Left lobe of liver (tissue), 2 donors: Measurements from ENCODE around the gene SOCS2. TPM values are rescaled to one million over a fixed set of nuclear protein-coding genes. Genes with fewer than 3 reads are reported as not detected.
"Not testable (repeated sequence)": the region's sequence is repeated elsewhere in the genome, so short reads cannot be mapped to it uniquely, and the experiment has no call there.

ENCODE experiments used
- ATAC-seq: fragments of 200-7000 bp; cut with Tn5 transposase; one replicate; pipeline ENCODE4 v1.9.1; 2020; ENCODE audit warnings: mild to moderate bottlenecking, moderate library complexity
- DNase-seq: peaks from one replicate; pipeline ENCODE4 v3.0.0-alpha.2; 2020; ENCODE audit warnings: low spot score
- total RNA-seq: library from RNA; stranded (reverse); gene quantifications from one replicate; pipeline ENCODE4 v1.2.1, GENCODE V29; 2021
- donor health status: DM: no; HTN: no; CAD: no; lungs with moderate emphysema.
- donor health status: DM: no; HTN: yes; CAD: no.

SOCS2 gene
- total RNA-seq, result 3.1 TPM

DNA sequence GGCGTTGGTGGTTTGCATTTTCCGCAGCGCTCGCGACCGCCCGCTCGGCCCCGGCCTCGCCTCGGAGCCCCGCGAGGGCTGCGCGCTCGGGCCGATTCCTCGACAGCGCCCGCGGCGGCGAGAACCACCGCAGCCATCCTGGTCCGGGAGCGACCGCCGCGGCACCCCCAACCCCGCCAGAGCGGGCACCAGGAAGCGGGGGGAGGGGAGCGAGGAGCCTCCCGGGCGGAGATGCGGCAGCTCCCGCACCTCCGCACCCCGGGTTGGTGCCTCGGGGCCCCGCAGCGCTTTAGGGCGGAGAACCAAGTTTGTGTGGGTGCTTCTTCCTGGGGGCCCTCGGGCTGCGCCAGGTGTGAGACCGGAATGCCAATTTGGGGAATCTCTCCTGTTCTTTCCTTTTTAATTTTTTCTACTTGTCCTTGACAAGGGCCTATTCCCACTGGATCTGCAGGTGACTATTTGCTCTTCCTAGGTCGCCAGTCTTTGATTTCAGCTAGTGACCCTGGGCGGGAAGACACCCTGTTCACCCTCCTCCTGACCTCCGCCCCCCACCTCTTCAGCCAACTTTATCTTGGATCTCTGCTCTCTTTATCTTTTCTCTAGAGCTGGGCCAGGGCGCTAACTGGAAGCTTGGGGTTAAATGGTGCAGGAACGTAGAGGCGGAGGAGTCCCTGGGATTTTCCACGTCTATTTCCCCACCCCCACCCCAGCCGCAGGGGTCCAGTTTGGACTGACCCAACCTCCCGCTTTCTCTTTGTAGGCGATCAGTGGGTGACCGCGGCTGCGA lies at the start of gene SOCS2:
Gene SOCS2, plus strand, starts transcription at position 751 of the 787 bp plus-strand sequence. CDS start 223 bp downstream, outside the sequence.
- DNase-seq (peak; percentile 54), ATAC-seq (peak; percentile 2)

GRCh38 chr12:93524386-93525133 lies 47.9 kb upstream of the SOCS2 start:
- DNase-seq (no peak), ATAC-seq (no peak)

- DNase-seq, result no peak
- no peak for ATAC-seq
Measured at GRCh38 chr12:93526786-93527428, 45.6 kb upstream of the SOCS2 start.

DNA sequence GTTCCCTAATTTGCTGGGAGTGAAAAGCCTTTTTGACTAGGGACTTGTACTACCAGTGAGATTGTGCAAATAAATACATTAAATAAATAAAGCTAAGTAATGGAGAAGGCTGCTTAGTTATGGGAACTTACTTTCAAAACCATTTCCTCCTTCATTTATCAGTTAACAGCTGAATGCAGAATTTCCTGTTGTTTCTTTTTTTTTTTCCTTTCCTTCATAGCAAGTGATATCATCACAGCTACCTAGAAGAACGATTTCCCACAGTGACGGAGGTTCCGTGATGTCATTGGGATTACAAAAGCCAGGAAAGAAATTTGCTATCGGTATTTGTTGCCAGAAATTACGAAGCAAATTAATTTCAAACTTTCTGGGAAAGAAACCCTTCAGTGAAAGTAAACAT lies 42.1 kb upstream of the SOCS2 start:
- DNase-seq (no peak), ATAC-seq (no peak)

DNA sequence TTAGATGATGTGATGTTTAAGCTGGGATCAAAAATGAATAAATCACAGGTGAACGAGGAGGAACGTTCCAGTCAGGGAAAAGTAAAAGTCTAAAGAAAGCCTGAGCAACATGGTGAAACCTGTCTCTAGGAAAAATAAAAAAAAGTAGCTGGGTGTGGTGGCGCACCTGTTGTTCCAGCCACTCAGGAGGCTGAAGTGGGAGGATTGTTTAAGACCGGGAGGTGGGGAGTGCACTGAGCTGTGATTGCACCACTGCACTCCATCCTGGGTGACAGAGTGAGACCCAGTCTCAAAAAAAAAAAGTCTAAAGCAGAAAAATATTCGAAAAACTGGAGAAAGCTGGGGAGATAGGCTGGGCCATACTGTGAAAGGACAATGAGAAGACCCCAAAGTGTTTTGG lies 39.2 kb upstream of the SOCS2 start:
- DNase-seq (no peak), ATAC-seq (no peak)

- no peak for ATAC-seq
- DNase-seq, result no peak
Measured at GRCh38 chr12:93536111-93536765, 36.2 kb upstream of the SOCS2 start.

- no peak for DNase-seq
- no peak for ATAC-seq
Measured at GRCh38 chr12:93536766-93537488, 35.5 kb upstream of the SOCS2 start.

DNA sequence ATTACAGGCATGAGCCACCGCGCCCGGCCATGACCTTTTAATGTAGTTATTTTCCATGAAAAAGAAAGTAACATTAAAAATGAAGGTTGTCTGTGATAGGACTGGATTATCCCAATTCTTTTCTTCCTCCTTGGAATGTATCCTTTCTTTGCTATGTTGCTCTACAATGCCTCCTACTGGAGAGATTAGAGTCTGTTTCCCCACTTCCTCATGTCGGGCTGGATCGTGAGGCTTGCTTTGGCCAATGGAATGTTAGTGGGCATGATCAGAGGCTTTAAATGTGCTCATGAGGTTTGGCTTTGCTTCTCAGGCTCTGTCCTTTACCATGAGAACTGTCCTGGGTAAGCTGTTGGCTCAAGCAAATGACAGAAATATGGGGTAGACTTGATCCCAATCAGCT lies 34.7 kb upstream of the SOCS2 start:
- ATAC-seq, result no peak
- no peak for DNase-seq

DNA sequence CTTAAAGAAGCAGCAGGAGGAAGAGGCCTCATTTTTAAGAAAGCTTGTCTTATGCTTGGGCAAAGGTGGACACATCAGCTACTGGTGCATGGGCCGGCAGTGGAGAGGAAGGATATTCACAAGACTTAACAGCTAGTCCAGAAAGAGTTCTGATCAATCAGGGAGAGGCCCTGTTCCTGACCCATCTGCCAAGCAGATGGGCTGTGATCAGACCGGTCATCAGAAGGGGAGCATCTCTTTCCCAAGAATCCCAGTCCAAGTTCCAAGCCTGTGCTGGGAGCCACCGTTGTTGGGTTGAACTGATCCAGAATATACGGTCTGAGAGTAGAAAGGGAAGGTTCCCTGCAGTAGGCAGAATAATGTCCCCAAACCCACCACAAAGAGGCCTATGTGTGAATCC lies 32.7 kb upstream of the SOCS2 start:
- ATAC-seq, result no peak

DNA sequence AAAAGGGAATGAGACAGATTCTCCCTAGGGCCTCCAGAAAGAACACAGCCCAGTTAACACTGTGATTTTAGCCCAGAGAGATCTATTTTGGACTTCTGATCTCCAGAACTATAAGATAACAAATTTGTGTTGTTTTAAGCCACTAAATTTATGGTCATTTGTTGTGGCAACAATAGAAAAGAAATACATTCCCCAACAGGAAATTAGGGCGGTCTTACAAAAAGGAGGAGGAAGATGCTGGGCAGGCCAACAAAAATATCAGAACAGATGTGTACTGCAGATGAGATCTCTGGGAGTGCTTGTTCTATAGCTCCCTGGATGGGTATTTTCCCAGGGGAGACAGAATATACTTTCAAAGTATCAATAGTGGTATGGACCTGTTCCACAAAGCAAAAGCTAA lies 32.0 kb upstream of the SOCS2 start:
- ATAC-seq (no peak), DNase-seq (no peak)

More for the DNA sequence above, 32.7 kb upstream of the SOCS2 start:
- no peak for DNase-seq

DNA sequence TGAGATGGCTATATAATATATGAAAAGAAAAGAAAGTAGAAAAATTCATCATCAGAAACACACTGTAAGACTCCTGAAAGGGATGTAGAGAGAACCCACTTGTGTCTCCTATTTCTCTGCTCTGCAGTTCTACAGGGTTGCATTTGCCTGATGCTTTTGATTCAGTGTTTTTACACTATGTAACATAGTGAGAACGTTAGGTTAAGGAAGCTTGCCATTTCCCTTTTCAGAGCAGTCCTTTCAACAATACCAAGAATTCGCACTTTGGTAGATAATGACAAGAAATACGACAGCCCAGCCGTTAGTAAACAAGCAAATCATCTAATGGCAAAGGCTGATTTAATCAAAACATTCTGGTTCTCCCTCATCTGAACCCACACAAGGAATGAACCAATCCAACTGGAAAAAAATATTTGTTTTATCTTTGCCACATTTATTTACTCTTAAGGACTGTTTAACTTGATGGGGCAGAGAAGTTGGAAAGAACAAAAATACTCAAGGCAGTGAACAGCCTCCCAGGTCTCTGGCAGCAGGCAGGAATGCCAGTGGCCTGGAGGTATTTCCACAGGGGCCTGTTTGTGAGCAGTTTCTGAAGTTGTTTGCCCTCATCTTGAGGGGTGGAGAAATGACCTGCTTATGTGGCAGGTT lies 30.8 kb upstream of the SOCS2 start:
- DNase-seq, result peak; percentile 47
- peak; percentile 94 for ATAC-seq

- DNase-seq, result no peak
- ATAC-seq, result no peak
Measured at GRCh38 chr12:93547778-93548177, 24.7 kb upstream of the SOCS2 start.

DNA sequence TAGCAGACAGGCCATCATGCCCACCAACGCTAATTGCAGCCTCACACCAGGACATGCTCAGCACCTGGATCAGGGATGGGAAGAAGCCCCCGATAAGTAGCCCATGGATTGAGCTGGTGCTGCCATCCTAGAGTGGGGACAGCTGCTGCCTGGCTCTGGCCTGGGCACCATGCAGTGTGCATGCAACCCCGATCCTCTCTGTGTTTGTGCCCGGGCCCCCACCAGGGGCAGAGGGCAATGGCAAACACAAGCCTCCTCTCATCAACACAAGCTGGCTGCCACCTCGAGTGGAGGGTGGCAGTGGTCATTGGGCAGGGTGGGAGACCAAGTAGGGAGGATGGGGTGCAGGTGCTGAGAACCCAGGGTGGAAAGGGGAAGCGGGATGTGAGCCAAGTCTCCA lies 23.3 kb upstream of the SOCS2 start:
- ATAC-seq (no peak), DNase-seq (no peak)

DNA sequence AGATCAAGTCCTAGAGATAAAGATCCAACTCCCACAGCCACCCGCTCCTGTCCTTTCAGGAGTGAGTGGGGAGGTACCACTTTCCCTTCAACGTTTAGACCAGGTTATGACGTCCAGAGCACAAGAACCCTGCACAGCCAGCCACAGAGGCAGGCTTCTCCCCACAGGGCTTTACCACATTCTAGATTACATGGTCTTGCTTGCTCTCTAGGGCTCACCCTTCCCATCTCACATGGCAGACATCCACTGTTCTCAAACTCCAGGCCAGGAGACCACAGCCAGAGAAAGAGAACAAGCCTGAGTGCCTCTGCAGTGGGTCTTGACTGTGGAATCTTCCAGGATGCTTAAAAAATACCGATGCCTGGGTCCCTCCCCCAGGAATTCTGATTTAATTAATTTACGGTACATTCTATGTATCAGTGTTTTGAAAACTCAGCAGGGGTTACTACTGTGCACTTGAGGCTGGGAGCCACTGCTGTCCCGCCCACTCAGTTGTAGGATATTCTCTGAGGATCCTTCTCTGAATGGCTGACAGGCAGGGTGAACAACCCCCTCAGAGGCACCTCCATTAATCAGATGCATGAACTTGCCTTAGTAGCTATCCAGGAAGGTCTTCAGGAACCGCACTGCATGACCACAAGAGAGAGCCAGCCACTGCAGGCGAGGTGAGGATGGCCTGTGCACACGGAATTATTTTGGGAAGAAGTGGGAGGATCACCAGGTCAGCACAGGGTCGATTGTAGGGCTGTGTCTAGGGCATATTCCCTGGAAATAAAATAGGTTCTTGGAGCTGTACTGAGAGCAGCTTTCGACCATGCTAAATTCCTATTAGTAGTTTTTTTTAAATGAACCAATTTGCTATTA lies 21.5 kb upstream of the SOCS2 start:
- no peak for DNase-seq
- peak; percentile 20 for ATAC-seq

DNA sequence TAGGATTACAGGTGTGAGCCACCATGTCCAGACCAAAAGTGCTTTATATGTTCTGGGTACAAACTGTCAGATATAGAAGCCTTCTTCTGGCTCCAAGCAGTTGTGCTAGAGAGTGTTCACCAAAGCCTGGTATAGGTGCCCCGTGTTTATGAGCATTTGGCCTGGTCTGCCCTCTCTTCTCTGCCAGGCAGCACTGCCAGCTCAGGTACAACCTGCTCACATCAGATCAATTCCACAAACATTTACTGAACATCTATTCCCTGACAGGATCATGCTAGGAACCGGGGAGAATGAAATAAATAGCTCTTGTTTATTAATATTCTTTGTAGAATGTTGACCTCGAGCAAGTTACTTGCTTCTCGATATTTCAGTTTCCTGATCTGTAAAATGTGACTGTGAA lies 20.0 kb upstream of the SOCS2 start:
- DNase-seq (peak; percentile 73), ATAC-seq (peak; percentile 100)

DNA sequence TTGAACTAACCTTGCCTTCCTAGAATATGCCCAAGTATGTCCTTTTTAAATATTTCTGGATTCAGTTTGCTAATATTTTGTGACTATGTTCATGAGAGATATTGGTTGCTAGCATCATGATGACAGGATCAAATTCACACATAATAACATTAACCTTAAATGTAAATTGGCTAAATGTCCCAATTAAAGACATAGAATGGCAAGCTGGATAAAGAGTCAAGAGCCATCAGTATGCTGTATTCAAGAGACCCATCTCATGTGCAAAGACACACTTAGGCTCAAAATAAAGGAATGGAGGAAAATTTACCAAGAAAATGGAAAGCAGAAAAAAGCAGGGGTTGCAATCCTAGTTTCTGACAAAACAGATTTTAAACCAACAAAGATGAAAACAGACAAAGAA lies 14.6 kb upstream of the SOCS2 start:
- DNase-seq, ATAC-seq: not testable (repeated sequence)

DNA sequence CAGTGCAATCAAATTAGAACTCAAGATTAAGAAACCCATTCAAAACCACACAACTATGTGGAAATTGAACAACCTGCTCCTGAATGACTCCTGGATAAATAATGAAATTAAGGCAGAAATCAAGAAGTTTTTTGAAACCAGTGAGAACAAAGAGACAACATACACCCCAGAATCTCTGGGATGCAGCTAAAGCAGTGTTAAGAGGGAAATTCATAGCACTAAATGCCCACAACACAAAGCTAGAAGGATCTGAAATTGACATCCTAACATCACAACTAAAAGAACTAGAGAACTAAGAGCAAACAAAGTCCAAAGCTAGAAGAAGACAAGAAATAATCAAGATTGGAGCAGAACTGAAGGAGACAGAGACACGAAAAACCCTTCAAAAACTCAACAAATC lies 13.8 kb upstream of the SOCS2 start:
- not testable (repeated sequence) for DNase-seq, ATAC-seq

DNA sequence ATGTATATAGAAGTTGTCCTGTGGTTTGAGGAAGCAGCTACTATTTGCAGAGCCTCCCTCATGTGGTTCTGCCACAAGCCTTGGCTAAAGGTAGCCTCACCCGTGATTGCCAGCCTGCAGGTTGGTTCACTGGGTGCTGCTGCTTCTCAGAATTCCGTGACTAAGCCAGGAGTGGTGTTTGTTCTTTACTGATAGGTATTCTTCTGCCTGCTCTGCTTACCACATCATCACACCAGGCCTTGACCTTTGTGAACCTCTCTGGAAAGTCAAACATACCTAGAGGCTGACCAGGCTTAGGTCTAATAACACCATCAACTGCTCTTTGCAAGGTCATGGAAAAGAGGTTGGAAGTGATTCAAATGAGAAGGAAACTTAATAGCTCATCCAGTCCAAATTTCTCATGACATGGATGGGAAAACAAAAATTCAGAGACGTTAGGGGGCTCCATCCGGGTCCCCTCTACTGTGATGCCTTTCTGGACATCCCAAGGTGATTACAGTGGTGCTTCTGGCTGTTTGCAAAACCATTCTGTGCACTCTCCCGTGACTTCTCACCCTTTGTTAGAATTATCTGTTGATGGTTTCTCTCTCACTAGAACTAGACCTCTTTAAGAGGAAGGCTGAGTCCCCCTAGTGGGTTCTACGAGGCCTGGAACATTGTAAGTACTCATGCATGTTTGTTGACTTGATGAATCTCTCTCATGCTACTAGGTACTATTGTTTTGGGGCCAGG lies 8.5 kb upstream of the SOCS2 start:
- ATAC-seq, result peak; percentile 94
- peak; percentile 79 for DNase-seq
